Measurements from ENCODE around the gene SPAG7. TPM values are rescaled to one million over a fixed set of nuclear protein-coding genes. Genes with fewer than 3 reads are reported as not detected.
A peak's percentile ranks its signal among the peaks of the same experiment; 100 is the strongest.

SPAG7 gene
- total RNA-seq, 2 experiments from 2014 or later, result 54.4 to 58.9 TPM

DNA sequence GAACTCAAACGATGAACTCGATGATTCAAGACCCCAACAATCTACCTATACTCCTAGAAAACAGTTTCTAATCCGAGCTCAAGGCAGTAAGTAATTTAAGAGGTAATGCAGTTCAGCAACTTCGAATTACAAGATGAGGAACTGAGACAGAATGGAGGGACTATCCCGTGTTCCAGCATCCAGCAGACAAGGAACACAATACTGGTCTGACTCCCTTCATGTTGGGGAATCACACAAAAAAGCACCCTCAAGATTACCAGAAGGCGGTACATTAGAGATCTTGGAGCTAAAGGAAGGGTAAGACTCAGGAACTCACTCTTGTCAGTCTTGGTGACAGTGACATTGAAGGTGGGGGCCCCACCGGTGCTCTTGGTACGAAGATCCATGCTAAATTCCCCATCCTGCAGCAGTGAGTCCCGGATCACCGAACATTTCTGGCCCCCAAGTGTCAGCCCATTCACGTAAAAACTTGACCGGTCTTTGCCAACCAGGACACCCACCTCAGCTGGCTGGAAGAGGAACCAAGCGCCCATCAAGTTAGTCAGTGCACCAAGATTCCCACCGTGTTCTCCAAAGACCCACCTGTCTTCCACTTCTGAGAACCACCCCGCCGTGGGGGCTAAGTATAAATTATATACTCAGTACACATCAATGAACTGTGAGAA, 21.2 kb downstream of the SPAG7 start:
- peaks cover 68% of the 10 kb centered on the region for H3K4me1 ChIP-seq (ENCODE audit: insufficient read depth, low read length, poor library complexity, severe bottlenecking)
- H3K36me3 ChIP-seq (ENCODE audit: insufficient read depth, low read length), result peaks cover 68% of the 10 kb centered on the region
- ChIA-PET CTCF (ENCODE audit: unreplicated experiment) (no interaction called here), POLR2A (interaction anchor here (0.7 to 1.5 kb wide), 3 partner anchors 21 to 157 kb away, joined by 3 to 4 read pairs (median 3); partner anchors contain the start of gene SPAG7)
- TF ChIP-seq, protein P1, sequence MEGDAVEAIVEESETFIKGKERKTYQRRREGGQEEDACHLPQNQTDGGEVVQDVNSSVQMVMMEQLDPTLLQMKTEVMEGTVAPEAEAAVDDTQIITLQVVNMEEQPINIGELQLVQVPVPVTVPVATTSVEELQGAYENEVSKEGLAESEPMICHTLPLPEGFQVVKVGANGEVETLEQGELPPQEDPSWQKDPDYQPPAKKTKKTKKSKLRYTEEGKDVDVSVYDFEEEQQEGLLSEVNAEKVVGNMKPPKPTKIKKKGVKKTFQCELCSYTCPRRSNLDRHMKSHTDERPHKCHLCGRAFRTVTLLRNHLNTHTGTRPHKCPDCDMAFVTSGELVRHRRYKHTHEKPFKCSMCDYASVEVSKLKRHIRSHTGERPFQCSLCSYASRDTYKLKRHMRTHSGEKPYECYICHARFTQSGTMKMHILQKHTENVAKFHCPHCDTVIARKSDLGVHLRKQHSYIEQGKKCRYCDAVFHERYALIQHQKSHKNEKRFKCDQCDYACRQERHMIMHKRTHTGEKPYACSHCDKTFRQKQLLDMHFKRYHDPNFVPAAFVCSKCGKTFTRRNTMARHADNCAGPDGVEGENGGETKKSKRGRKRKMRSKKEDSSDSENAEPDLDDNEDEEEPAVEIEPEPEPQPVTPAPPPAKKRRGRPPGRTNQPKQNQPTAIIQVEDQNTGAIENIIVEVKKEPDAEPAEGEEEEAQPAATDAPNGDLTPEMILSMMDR (conservative IDR thresholded peaks at IDR 0.05; ENCODE audit: low read length), result no peak
- TF ChIP-seq EZH2phosphoT487 (IDR thresholded peaks at IDR 0.05; ENCODE audit: borderline replicate concordance, low read depth, low read length), result no peak
- H4K20me1 ChIP-seq (ENCODE audit: insufficient read depth, low read length), result peaks cover 19% of the 10 kb centered on the region
- no peaks in the 10 kb centered on the region for H3K9me3 ChIP-seq (ENCODE audit: low read length)
- H3K4me3 ChIP-seq (ENCODE audit: low read depth, low read length, poor library complexity, severe bottlenecking), result peak overlapping the region; percentile 100
- H3K4me2 ChIP-seq (ENCODE audit: low read length), result peak overlapping the region; percentile 97
- TSS peak; percentile 90 for BruUV-seq (replicated peaks)
- H3K9me2 ChIP-seq (ENCODE audit: insufficient read depth, low read length), result no peaks in the 10 kb centered on the region
- DNase-seq (ENCODE audit: low spot score), result peak; percentile 23
- no peak overlapping the region for H2AFZ ChIP-seq (ENCODE audit: low read length)
- intact Hi-C loops (cut with micrococcal nuclease; ENCODE audit: unreplicated experiment), result loop anchor here (10.0 kb wide), 1 partner anchor 248 kb away; the partner anchor contains the start of gene ZNF594
- H3K27ac ChIP-seq (ENCODE audit: low read depth, low read length, poor library complexity, severe bottlenecking), result peak overlapping the region; percentile 99
- H3K79me2 ChIP-seq (ENCODE audit: insufficient read depth, low read depth, low read length), result peaks cover 64% of the 10 kb centered on the region

DNA sequence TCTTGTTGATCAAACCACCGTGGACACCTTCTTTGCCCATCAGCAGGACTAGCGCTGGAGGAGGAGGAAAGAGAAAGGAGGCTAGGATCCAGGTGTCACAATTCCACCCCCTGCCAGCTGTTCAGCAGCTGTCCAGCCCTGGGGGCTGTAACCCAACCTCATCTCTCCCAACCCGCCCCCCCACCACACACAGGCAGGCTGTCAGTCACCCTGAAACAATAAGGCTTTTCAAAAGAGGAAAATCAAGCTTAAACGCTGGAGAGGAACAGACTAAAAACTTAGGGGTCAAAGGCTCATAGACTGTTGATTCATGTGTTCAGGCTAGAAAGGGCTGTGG, 21.7 kb downstream of the SPAG7 start:
- TF ChIP-seq, protein P1 (conservative IDR thresholded peaks at IDR 0.05; ENCODE audit: low read length), result no peak
- no peak for TF ChIP-seq EZH2phosphoT487 (IDR thresholded peaks at IDR 0.05; ENCODE audit: borderline replicate concordance, low read depth, low read length)
- Histone ChIP-seq H2AFZ (ENCODE audit: low read length) (no peak overlapping the region), H3K9me2 (ENCODE audit: insufficient read depth, low read length) (no peaks in the 10 kb centered on the region), H4K20me1 (ENCODE audit: insufficient read depth, low read length) (peaks cover 19% of the 10 kb centered on the region), H3K4me2 (ENCODE audit: low read length) (peak overlapping the region; percentile 97), H3K79me2 (ENCODE audit: insufficient read depth, low read depth, low read length) (peaks cover 69% of the 10 kb centered on the region), H3K36me3 (ENCODE audit: insufficient read depth, low read length) (peaks cover 73% of the 10 kb centered on the region), H3K4me3 (ENCODE audit: low read depth, low read length, poor library complexity, severe bottlenecking) (peak overlapping the region; percentile 100), H3K27ac (ENCODE audit: low read depth, low read length, poor library complexity, severe bottlenecking) (peak overlapping the region; percentile 99), H3K9me3 (ENCODE audit: low read length) (no peaks in the 10 kb centered on the region), H3K4me1 (ENCODE audit: insufficient read depth, low read length, poor library complexity, severe bottlenecking) (peaks cover 66% of the 10 kb centered on the region)
- ChIA-PET CTCF (ENCODE audit: unreplicated experiment) (no interaction called here), POLR2A (interaction anchor here (1.5 kb wide), 1 partner anchor 41 kb away, joined by 3 read pairs; no protein-coding TSS in a partner anchor)
- intact Hi-C loops (cut with micrococcal nuclease; ENCODE audit: unreplicated experiment), result loop anchor here (10.0 kb wide), 1 partner anchor 249 kb away; the partner anchor contains the start of gene ZNF594
- BruUV-seq (replicated peaks), result no TSS peak
- no peak for DNase-seq (ENCODE audit: low spot score)
